ENCODE results near the gene ASXL1. TPM values are rescaled to one million over a fixed set of nuclear protein-coding genes. Genes with fewer than 3 reads are reported as not detected.

Gene ASXL1
- total and polyA plus RNA-seq, 9 of the 15 experiments (the other 6 are each of a cell fraction or from before 2014, with no cell fraction given), result 6.5 to 65.3 (median 32.3) TPM

- no peak for TF ChIP-seq HCFC1 (IDR thresholded peaks at IDR 0.05; ENCODE audit: low read depth, low read length)
- TF ChIP-seq SPI1 (IDR thresholded peaks at IDR 0.05; ENCODE audit: borderline replicate concordance, low read depth, low read length), result no peak
- TF ChIP-seq EWSR1 (IDR thresholded peaks at IDR 0.05; ENCODE audit: borderline replicate concordance, low read depth, partially characterized antibody), result no peak
- TF ChIP-seq NR2F6 (CRISPR knock-in tag; IDR thresholded peaks at IDR 0.05), result no peak
- TF ChIP-seq FIP1L1 (IDR thresholded peaks at IDR 0.05; ENCODE audit: low read depth, low read length, poor library complexity, severe bottlenecking), result no peak
- no peak for TF ChIP-seq U2AF2 (optimal IDR thresholded peaks at IDR 0.05; ENCODE audit: low read depth, low read length)
- TF ChIP-seq ZZZ3 (IDR thresholded peaks at IDR 0.05), result no peak
- no peak for TF ChIP-seq MAZ (CRISPR knock-in tag; conservative IDR thresholded peaks at IDR 0.05 in 1 of 2, IDR thresholded peaks at IDR 0.05 in 1 of 2)
- no peak for TF ChIP-seq EZH2 (IDR thresholded peaks at IDR 0.05; ENCODE audit: borderline replicate concordance, low read depth, low read length)
Measured at GRCh38 chr20:32451340-32451681, 93.2 kb downstream of the ASXL1 start (continued).

DNA sequence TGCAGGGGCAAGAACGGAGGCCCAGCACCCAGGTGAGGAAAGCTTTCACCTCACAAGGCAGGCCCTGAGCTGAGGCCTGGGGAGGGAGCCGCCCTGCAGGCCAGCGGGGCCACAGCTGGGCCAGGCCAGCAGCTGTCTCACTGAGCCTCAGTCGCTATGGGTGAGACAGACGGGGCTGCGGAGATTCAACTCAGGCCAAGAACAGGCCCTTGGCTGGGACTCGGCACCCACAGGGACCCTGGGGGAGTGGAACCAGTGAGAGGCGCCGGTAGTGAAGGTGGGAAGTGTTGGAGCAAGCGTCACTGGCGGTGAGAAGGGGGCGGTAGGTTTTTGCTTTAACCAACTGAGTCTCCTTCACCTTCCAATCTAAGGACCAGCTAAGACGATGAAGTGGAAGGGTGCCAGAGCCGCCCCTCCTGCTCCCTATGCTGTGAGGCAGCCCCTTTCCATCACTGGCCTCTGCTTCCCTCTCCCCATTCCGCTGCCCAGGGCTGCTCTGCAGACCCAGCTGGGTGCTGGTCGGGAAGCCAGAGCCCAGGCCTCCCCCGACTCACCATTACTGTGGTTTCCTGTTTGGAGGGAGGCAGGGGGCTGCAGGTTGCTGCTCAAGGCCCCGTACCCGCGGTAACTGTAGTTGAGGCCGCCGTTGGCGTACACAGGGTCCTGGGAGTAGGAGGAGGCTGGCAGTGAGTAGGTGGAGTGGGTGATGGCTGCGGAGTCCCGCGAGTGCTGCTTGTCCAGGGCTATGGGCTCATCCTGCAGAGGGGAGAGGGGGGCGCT, 93.7 kb downstream of the ASXL1 start:
- no peaks in the 10 kb centered on the region for H3K9me3 ChIP-seq (replicated peaks; ENCODE audit: control insufficient read depth, insufficient read depth, low read depth, low read length)
- intact Hi-C loops (cut with micrococcal nuclease) (no loop called here), in situ Hi-C loops (cut with MboI) (no loop called here)
- peaks cover 2% of the 10 kb centered on the region for H3K9me1 ChIP-seq (ENCODE audit: control insufficient read depth, insufficient read depth, low read length)
- H3K79me2 ChIP-seq (ENCODE audit: control insufficient read depth, insufficient read depth, low read length), result no peaks in the 10 kb centered on the region
- H3K9ac ChIP-seq (ENCODE audit: insufficient read depth in 1 of 2, low read depth in 2 of 2, low read length in 2 of 2), result no peak overlapping the region; a peak in 1 of 4 replicates
- no peak overlapping the region for H3K4me2 ChIP-seq (ENCODE audit: insufficient read depth, low read length)
- H3K4me1 ChIP-seq (replicated peaks in 1 of 2; ENCODE audit: control insufficient read depth in 2 of 2, insufficient read depth in 2 of 2, low read length in 2 of 2), result peaks cover 0 to 14% of the 10 kb centered on the region in 2 experiments; a peak in 2 of 5 replicates
- no peak overlapping the region for H3K27ac ChIP-seq (ENCODE audit: extremely low read depth, low read depth, low read length)
- ChIA-PET POLR2A (interaction anchor here (0.6 to 0.7 kb wide), 3 partner anchors 22 to 305 kb away, joined by 3 to 4 read pairs (median 3); no protein-coding TSS in a partner anchor), CTCF (ENCODE audit: low intra/inter-chr PET ratio) (no interaction called here)
- peak; percentile 59 for ATAC-seq
- no peak overlapping the region for H2AFZ ChIP-seq (ENCODE audit: low read depth, low read length)
- H3K27me3 ChIP-seq (ENCODE audit: control insufficient read depth in 2 of 2, insufficient read depth in 2 of 2, low read length in 2 of 2), result no peaks in the 10 kb centered on the region
- DNase-seq (ENCODE audit: extremely low read depth in 1 of 4, low spot score in 3 of 4), result no peak
- H3K36me3 ChIP-seq (ENCODE audit: control insufficient read depth, insufficient read depth, low read length), result peaks cover 95% of the 10 kb centered on the region; the same call in 2 of the 3 replicates
- BruUV-seq (replicated peaks), result no TSS peak
- no peak for FAIRE-seq
- 87% methylated on average over 24 of the region's 27 CpGs for WGBS (ENCODE audit: insufficient coverage, low coverage, missing lambda C conversion rate)
- 0 out of 2 replicates have a peak, but pooled peaks cover 12% of the 10 kb centered on the region for H4K20me1 ChIP-seq (replicated peaks; ENCODE audit: control insufficient read depth, insufficient read depth, low read length)
- H3K4me3 ChIP-seq, result no peak overlapping the region
- TF ChIP-seq, protein P1, sequence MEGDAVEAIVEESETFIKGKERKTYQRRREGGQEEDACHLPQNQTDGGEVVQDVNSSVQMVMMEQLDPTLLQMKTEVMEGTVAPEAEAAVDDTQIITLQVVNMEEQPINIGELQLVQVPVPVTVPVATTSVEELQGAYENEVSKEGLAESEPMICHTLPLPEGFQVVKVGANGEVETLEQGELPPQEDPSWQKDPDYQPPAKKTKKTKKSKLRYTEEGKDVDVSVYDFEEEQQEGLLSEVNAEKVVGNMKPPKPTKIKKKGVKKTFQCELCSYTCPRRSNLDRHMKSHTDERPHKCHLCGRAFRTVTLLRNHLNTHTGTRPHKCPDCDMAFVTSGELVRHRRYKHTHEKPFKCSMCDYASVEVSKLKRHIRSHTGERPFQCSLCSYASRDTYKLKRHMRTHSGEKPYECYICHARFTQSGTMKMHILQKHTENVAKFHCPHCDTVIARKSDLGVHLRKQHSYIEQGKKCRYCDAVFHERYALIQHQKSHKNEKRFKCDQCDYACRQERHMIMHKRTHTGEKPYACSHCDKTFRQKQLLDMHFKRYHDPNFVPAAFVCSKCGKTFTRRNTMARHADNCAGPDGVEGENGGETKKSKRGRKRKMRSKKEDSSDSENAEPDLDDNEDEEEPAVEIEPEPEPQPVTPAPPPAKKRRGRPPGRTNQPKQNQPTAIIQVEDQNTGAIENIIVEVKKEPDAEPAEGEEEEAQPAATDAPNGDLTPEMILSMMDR (IDR thresholded peaks at IDR 0.05 in 2 of 3, conservative IDR thresholded peaks at IDR 0.05 in 1 of 3; ENCODE audit: insufficient read depth in 2 of 3, low read depth in 1 of 3, low read length in 3 of 3), result 0 out of 6 replicates have a peak, but pooled peaks of 1 of the 3 experiments have one; percentile 11
- peak; percentile 24; the same call in 1 of the 2 replicates for TF ChIP-seq TFAP4 (CRISPR knock-in tag; IDR thresholded peaks at IDR 0.05; ENCODE audit: borderline replicate concordance)
- peak; percentile 34 for TF ChIP-seq POLR2G (IDR thresholded peaks at IDR 0.05; ENCODE audit: low read depth, low read length)
- 0 out of 4 replicates have a peak, but pooled peaks of 1 of the 2 experiments have one; percentile 6 for TF ChIP-seq RAD21 (CRISPR knock-in tag; conservative IDR thresholded peaks at IDR 0.05 in 1 of 2, IDR thresholded peaks at IDR 0.05 in 1 of 2)
